HG03558 (cell line): ENCODE measurements around the gene METTL5.

Source experiments
- ATAC-seq: cut with Tn5 transposase; IDR thresholded peaks from one replicate; pipeline ENCODE4 v1.9.1; 2021; ENCODE audit warnings: moderate number of reproducible peaks; ENCODE audit not compliant: unreplicated experiment; ENCODE audit errors: extremely low read depth

The METTL5 gene

GRCh38 chr2:169795181-169795580 lies 29.5 kb downstream of the METTL5 start:
- no peak for ATAC-seq

GRCh38 chr2:169790581-169790980 lies 34.1 kb downstream of the METTL5 start:
- no peak for ATAC-seq

DNA sequence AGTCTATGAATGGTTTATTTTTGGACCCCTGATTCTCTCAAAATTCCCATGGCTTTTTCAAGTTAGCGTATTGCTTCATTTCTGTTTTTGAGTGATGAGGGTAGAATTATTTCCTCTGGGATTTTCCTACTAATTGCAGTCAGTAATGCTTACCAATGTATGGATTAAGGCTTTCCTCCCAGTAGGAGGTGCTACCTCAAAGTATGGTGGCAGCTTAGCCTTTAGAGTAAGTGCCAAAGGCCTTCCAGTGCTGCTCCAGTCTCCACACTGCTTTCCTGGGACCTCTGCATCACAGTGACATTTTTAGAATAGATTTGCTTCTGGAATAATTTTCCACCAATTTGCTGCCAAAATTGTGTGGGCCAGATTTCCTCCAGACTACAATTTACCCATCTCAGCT lies 42.2 kb downstream of the METTL5 start:
- ATAC-seq = no peak

DNA sequence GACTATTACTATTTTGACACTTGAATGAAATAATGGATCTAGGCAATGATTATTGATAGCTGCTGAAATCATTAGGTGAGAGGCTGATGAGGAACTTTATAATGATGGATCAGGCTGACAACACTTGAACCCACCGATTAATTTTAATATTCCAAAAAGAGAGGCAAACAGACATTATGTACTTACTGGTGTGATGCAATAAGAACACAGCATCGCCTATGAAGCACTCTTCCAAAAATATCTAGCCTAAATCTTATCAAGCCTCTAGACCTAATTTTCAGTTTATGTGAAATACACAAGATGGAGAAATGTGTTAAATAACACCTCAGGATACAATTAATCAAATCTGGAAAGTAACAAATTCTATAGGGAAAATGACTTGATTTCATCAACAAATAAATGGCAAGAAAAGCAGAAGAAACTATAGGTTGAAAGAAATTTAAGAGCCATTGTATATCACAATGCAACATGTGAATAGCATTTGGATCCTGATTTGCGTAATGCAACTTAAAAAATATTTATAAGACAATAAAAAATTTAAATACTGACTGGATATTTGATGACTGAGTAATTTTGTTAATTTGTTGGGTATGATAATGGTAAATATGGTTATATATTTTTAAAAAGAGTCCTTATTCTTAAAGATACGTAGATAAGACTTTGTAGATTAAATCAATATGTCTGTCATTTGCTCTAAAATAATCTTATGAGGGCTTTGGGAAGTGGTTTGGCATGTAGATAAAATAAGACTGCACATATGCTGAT lies 43.3 kb downstream of the METTL5 start:
- ATAC-seq = no peak

- ATAC-seq = no peak
Measured at GRCh38 chr2:169778446-169778845, 46.3 kb downstream of the METTL5 start.

DNA sequence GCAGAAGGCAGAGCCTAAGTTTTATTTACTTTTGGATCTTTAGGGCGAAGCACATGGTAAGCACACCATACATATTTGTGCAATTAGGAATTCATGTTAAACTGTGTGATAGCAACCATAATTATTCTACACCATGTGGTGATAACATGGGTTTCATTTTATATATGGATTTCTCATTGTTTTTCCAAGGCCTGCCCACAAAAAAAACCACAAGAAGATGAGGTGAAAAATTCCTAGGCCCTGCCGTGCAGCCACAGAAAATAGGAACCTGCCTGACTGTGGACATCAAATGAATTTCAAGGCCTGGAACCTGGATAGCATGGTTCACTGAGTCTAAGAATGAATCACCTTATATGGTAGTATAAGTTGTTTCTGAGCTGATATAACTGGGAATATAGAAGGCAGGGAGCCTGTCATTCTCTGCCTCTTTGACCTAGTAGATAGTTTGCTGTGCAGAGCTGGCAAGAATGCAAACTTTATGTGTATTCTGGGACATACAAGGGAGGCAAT lies 48.4 kb downstream of the METTL5 start:
- ATAC-seq = no peak

DNA sequence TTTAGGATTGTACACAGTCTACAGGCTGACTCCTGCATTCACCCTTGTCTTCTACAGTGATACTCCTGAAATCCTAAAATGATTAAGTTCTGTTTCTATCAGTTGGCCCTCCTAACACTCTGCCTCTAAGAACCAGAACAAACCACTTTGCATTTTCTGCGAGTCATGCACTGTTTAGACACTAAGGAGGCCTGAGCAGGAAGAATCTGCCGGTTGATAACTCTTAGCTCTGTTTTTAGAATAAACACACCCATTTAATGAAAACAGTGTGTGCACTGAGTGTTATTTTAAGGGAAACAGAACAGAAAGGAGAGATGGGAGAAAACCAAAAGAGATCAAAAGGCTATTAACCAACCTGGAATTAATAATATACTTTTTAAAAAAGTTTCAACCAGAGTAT lies 48.9 kb downstream of the METTL5 start:
- no peak for ATAC-seq

DNA sequence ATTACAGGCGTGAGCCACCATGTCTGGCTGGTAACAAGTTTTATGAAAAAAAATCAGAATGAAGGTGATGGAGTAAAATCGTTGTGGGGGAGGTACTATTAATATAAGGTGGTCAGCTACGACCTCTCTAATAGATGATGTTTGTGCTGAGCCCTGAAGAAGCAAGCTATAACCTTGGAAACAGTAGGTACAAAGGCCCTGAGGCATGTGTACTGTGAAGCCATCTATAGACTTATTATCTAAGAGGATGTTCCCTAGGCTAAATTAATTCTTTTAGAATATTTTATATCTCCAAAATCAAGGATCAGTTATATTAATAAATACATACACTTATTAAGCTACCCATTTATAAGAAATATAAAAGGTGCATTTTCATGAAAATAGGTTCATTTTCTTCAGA lies 49.4 kb downstream of the METTL5 start:
- ATAC-seq = no peak

GRCh38 chr2:169772651-169773050 lies 52.1 kb downstream of the METTL5 start:
- no peak for ATAC-seq

DNA sequence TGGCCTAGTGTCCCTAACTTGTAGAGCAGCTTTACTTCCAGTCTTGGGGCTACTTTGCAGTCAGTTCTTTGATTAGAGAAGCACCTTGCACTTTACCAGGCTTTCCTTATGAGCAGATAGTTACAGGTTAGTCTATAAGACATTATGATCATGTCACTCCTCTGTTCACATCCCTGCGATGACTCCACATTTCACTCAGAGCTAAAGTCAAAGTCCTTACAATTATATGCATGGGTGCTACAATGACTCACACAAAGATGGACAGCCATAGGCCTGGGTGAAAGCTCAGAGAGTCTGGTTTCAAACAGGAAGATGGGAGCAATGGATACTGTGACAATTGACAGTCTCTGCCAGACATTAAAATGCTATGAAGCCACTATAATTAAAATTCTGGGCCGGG lies 53.1 kb downstream of the METTL5 start:
- no peak for ATAC-seq

DNA sequence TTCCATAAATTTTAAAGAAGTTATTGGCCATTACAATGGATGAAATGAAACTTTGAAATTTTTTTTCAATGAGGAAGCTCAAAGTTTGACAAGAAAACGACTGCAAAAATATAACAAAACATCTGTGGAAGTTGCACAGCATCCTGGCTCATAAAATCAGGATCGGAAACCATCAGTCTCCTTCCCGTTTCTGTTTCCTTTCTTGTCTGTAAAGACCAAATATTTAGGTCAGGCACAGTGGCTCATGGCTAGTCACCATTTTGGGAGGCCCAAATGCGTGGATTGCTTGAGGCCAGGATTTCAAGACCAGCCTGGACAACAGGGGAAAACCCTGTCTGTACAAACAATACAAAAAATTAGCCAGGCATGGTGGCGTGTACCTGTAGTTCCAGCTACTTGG lies 53.7 kb downstream of the METTL5 start:
- ATAC-seq = no peak

DNA sequence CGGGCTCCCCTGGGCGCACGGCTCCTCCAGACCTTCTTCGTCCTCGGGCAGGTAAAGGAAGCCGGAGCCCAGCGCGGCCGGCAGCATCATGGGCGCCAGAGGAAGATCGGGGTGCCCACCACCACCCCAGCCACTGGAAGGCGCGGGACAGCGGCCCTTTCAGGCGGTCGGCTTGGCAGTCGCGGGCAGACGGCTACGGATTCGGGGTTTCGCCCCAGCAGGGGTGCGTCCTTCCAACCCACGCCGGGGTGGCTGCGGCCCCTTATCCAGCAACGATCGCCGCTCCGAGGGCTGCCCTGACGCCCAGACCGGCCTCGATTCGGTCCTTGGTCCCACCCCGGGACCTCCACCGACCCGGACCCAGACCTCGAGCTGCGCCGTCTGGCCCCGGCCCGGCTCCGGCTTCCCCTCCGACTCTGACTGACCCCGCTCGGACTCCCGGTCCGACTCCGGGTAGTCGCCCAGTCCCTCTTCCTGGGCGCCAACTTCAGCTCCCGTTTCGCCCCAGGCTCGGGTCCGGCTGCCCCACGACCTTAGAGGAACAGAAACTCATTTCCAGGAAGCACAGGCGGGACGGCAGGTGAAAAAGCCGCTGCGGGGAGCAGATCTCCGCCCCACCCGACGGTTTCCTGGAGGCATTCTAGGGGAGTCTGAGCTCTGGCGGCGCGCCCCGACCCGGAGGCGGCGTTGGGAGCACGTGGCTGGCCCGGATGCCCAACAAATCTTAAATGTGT lies 56.3 kb downstream of the METTL5 start:
- ATAC-seq = no peak

DNA sequence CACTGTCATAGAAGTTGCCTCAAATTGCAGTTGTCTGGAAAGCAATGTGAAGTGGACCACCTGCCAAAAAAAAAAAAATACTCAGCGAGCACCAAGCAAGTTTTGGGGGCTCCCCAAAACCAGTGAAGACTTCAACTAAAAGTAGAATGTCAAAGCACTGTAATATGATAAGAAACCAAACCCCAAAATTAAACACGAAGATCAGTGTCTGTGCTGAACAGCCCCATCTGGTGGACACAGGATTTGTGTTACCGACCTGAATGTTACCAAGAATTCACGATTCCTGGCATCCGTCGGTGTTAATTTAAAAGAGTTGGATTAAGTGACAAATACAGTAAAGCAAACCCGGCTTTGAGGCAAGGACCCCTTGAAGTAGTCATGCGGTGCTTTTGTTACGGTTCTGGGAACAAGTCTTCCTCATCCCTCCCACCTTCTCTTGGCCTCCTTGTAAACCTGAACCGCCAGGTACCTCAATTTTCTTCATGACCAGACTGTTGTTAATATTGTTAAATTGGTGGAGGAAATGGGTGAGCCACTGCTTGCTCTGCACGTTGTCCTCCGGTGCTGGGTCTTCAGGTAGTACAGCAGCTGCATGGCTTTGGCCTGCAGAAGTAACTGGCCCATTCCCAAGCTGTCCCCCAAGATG lies 57.3 kb downstream of the METTL5 start:
- ATAC-seq = no peak

DNA sequence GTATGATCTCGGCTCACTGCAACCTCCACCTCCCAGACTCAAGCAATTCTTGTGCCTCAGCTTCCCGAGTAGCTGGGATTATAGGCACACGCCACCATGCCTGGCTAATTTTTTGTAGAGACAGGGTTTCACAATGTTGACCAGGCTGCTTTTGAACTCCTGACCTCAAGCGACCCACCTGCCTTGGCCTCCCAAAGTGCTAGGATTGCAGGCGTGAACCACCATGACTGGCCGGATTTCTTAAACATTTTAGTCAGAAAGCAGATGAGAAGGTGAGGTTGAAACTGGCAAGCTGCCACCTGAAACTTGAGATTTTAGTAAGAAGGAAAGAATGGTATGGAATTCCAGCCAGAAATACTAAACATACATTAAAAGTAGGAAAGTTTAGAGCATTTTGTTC lies 59.2 kb downstream of the METTL5 start:
- ATAC-seq = no peak

GRCh38 chr2:169761970-169762292 lies 62.8 kb downstream of the METTL5 start:
- ATAC-seq = no peak
